A549 (cell line): ENCODE measurements around the gene FUT6. TPM values are rescaled to one million over a fixed set of nuclear protein-coding genes. Genes with fewer than 3 reads are reported as not detected.
A peak's percentile ranks its signal among the peaks of the same experiment; 100 is the strongest.

Experiments
- ATAC-seq, 2 experiments: fragments of 200-7000 bp in 1 of 2; fragments of >200 bp in 1 of 2; cut with Nextera tagmentation in 1 of 2; cut with Tn5 transposase in 1 of 2; 3 replicates each; pipeline versions ENCODE4 v1.8.0 to v1.9.1; 2018 to 2020; ENCODE audit warnings: mild to moderate bottlenecking in 1 of 2, moderate library complexity in 1 of 2
- CTCF ChIA-PET: fragments of 300-600 bp; sonication (Branson Sonifier 250); formaldehyde crosslinking; extraction: SDS; loops from one replicate; lab custom pipeline; 2021; ENCODE audit warnings: antibody characterized with exemption, inconsistent platforms; lab: Yijun Ruan, JAX
- POLR2A ChIA-PET: fragments of 350-600 bp; formaldehyde crosslinking; extraction: SDS; loops from one replicate; lab custom pipeline; 2021; ENCODE audit warnings: antibody characterized with exemption, inconsistent platforms; lab: Yijun Ruan, JAX
- DNase-seq, 2 experiments: peaks; one replicate each; pipeline versions ENCODE4 v3.0.0 to v3.0.0-alpha.2; 2011 to 2016; ENCODE audit warnings: low read depth in 1 of 2, low spot score in 1 of 2
- FAIRE-seq: peaks from 2 replicates; lab custom pipeline; 2011; peaks lifted over from hg19 to GRCh38; lab: Jason Lieb, UNC
- H3K27ac ChIP-seq, 2 experiments: fragments of >200 bp; sonication (Bioruptor Twin); formaldehyde crosslinking; 3 replicates each; pipeline ENCODE4 v1.5.1; 2016 to 2017
- H3K4me1 ChIP-seq: fragments of >200 bp; sonication (Bioruptor Twin); formaldehyde crosslinking; 3 replicates; pipeline ENCODE4 v1.6.1; 2016
- H3K4me2 ChIP-seq: fragments of >200 bp; sonication (Bioruptor Twin); formaldehyde crosslinking; 3 replicates; pipeline ENCODE4 v1.6.1; 2016
- H3K4me3 ChIP-seq: fragments of >200 bp; sonication (Bioruptor Twin); formaldehyde crosslinking; 3 replicates; pipeline ENCODE4 v1.5.1; 2016
- H3K9me3 ChIP-seq: fragments of >200 bp; sonication (Bioruptor Twin); formaldehyde crosslinking; 3 replicates; pipeline ENCODE4 v1.6.1; 2016
- CEBPB ChIP-seq, 2 experiments: fragments of >200 bp in 1 of 2; sonication (Bioruptor Twin) in 1 of 2; formaldehyde crosslinking in 1 of 2; IDR thresholded peaks; 2 replicates each; pipeline ENCODE4 v1.6.1; 2012 to 2016
- CHD4 ChIP-seq: fragments of 200-600 bp; sonication (generic); IDR thresholded peaks from 2 replicates; pipeline ENCODE4 v1.6.1; 2016; ENCODE audit warnings: antibody characterized with exemption, mild to moderate bottlenecking, borderline replicate concordance
- FOSB ChIP-seq: fragments of 250-450 bp; sonication (Bioruptor Pico); IDR thresholded peaks from 2 replicates; pipeline ENCODE4 v1.5.0; 2020; ENCODE audit warnings: mild to moderate bottlenecking, moderate library complexity
- FOSL2 ChIP-seq, 2 experiments: fragments of 450-650 bp in 1 of 2; fragments of >200 bp in 1 of 2; sonication (Bioruptor Twin) in 1 of 2; formaldehyde crosslinking; IDR thresholded peaks; 2 replicates each; pipeline versions ENCODE4 v1.5.0 to v1.6.1; 2016 to 2020; ENCODE audit warnings: mild to moderate bottlenecking in 1 of 2, moderate library complexity in 1 of 2
- FOXS1 ChIP-seq: fragments of 250-450 bp; sonication (Bioruptor Pico); IDR thresholded peaks from 2 replicates; pipeline ENCODE4 v1.5.0; 2020; ENCODE audit warnings: mild to moderate bottlenecking, moderate library complexity
- GATA3 ChIP-seq: IDR thresholded peaks from 2 replicates; pipeline ENCODE4 v1.6.1; 2012; ENCODE audit warnings: borderline replicate concordance
- HOXA7 ChIP-seq: fragments of 250-450 bp; sonication (Bioruptor Pico); IDR thresholded peaks from 2 replicates; pipeline ENCODE4 v1.5.0; 2020; ENCODE audit warnings: mild to moderate bottlenecking, moderate library complexity
- HOXB13 ChIP-seq: fragments of 250-450 bp; sonication (Bioruptor Pico); IDR thresholded peaks from 2 replicates; pipeline ENCODE4 v1.5.0; 2020; ENCODE audit warnings: low read depth, mild to moderate bottlenecking, moderate library complexity
- KDM1A ChIP-seq: fragments of 200-600 bp; sonication (generic); IDR thresholded peaks from 2 replicates; pipeline ENCODE4 v1.6.1; 2016; ENCODE audit warnings: low read depth, mild to moderate bottlenecking
- KDM5A ChIP-seq: fragments of 200-600 bp; sonication (generic); IDR thresholded peaks from 2 replicates; pipeline ENCODE4 v1.6.1; 2016; ENCODE audit warnings: antibody characterized with exemption, mild to moderate bottlenecking
- MYC ChIP-seq: IDR thresholded peaks from 2 replicates; pipeline ENCODE4 v1.6.1; 2012; ENCODE audit warnings: mild to moderate bottlenecking, inconsistent platforms, low read length, improper control_type of control experiment, borderline replicate concordance
- POLR2AphosphoS2 ChIP-seq: conservative IDR thresholded peaks from 2 replicates; pipeline ENCODE4 v1.6.1; 2012; ENCODE audit warnings: low read length, improper control_type of control experiment, inconsistent platforms
- RAD21 ChIP-seq, 2 experiments: fragments of >200 bp in 1 of 2; sonication (Bioruptor Twin) in 1 of 2; formaldehyde crosslinking in 1 of 2; IDR thresholded peaks in 1 of 2; conservative IDR thresholded peaks in 1 of 2; 2 replicates in 1 of 2; 3 replicates in 1 of 2; pipeline ENCODE4 v1.6.1; 2012 to 2018; ENCODE audit warnings: inconsistent platforms in 1 of 2
- SMC3 ChIP-seq: fragments of >200 bp; sonication (Bioruptor Twin); formaldehyde crosslinking; IDR thresholded peaks from 3 replicates; pipeline ENCODE4 v1.6.1; 2018; ENCODE audit warnings: inconsistent platforms
- TFCP2L1 ChIP-seq: fragments of 250-450 bp; sonication (Bioruptor Pico); IDR thresholded peaks from 2 replicates; pipeline ENCODE4 v1.5.0; 2021; ENCODE audit warnings: mild to moderate bottlenecking
- TP53 ChIP-seq: fragments of 250-450 bp; sonication (Bioruptor Pico); IDR thresholded peaks from 2 replicates; pipeline ENCODE4 v1.5.0; 2021; ENCODE audit warnings: mild to moderate bottlenecking, moderate library complexity
- ZC3H11A ChIP-seq: fragments of 450-650 bp; IDR thresholded peaks from 2 replicates; pipeline ENCODE4 v1.6.1; 2014; ENCODE audit warnings: antibody characterized with exemption, mild to moderate bottlenecking
- WGBS: methylation state at CpG from one replicate; pipeline ENCODE4 v1.1.6; 2017; ENCODE audit errors: missing lambda C conversion rate; 5-methylcytosine and 5-hydroxymethylcytosine counted together
- polyA plus RNA-seq, 4 experiments: library from polyadenylated mRNA; depleted of rRNA in 3 of 4; stranded (reverse); fragments of >200 nt; fragmentation: RNase III in 1 of 4; extraction: RNeasy Plus Mini Kit Qiagen cat#74134 plus additional on column Dnase treatment in 1 of 4; gene quantifications; 2 replicates in 3 of 4; 3 replicates in 1 of 4; pipeline ENCODE4 v1.2.3, GENCODE V29; 2011 to 2017
- TF ChIP-seq, protein P1 (sequence below): fragments of >200 bp; sonication (Bioruptor Twin); formaldehyde crosslinking; IDR thresholded peaks from 2 replicates; pipeline ENCODE4 v1.6.1; 2016
- TF ChIP-seq, protein P2 (sequence below): IDR thresholded peaks from 2 replicates; pipeline ENCODE4 v1.6.1; 2012

Gene FUT6
- polyA plus RNA-seq, 2 of the 4 experiments (the other 2 are of a cell fraction): not detected

DNA sequence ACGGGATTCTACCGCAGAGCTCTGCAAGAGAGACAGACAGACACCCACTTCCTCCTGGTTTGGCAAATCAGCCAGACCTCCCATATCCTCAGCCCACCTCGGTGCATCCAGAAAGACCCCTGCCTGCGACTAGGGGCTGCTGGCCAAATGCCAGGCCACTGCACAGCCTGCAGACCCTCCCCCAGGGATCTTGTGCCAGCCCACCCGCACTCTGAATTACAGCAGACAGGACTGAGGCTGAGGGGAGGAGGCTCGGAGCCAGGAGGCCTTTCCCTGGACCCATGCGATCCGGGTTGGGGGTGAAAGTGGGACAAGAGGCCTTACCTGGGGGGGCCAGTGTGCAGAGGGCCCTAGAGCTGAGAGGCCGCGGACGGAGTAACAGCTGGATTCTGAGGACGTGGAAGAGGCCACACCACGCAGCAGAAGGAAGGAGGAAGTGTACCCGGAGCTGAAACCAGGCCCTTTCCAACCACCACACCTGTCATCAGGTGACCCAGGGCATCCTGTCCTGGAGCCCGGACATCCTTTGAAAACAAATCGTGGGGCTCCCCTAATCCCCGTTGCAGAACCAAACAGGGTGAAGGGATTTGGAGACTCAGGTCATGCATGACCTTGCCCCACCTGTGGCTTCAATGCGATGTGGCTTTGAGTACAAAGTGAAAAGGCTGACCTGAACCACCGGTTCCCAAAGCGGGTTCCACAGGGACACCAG, 993 bp downstream of the FUT6 start:
- Histone ChIP-seq H3K27ac (peak overlapping the region; percentile 15 to 49; a peak in 3 of 6 replicates), H3K4me1 (peaks cover 18% of the 10 kb centered on the region), H3K9me3 (no peaks in the 10 kb centered on the region), H3K4me3 (no peak overlapping the region), H3K4me2 (peak overlapping the region; percentile 61; the same call in 2 of the 3 replicates)
- DNase-seq (no peak), FAIRE-seq (no peak), ATAC-seq (0 out of 6 replicates have a peak, but pooled peaks of 1 of the 2 experiments have one; percentile 28)
- no peak for TF ChIP-seq CEBPB (IDR thresholded peaks at IDR 0.05)
- no peak for TF ChIP-seq FOXS1 (CRISPR knock-in tag)
- TF ChIP-seq RAD21 (conservative IDR thresholded peaks at IDR 0.05 in 1 of 2, IDR thresholded peaks at IDR 0.05 in 1 of 2): no peak
- no peak for TF ChIP-seq POLR2AphosphoS2
- no peak for TF ChIP-seq FOSB (CRISPR knock-in tag)
- TF ChIP-seq, protein P1, sequence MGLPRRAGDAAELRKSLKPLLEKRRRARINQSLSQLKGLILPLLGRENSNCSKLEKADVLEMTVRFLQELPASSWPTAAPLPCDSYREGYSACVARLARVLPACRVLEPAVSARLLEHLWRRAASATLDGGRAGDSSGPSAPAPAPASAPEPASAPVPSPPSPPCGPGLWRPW: no peak
- no peak for TF ChIP-seq HOXA7 (CRISPR knock-in tag)
- no peak for TF ChIP-seq TP53 (CRISPR knock-in tag)
- TF ChIP-seq, protein P2, sequence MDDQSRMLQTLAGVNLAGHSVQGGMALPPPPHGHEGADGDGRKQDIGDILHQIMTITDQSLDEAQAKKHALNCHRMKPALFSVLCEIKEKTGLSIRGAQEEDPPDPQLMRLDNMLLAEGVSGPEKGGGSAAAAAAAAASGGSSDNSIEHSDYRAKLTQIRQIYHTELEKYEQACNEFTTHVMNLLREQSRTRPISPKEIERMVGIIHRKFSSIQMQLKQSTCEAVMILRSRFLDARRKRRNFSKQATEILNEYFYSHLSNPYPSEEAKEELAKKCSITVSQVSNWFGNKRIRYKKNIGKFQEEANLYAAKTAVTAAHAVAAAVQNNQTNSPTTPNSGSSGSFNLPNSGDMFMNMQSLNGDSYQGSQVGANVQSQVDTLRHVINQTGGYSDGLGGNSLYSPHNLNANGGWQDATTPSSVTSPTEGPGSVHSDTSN: no peak
- TF ChIP-seq TFCP2L1: no peak
- no peak for TF ChIP-seq SMC3
- no peak for TF ChIP-seq FOSL2 (IDR thresholded peaks at IDR 0.05)
- TF ChIP-seq FOSL2 (CRISPR knock-in tag; IDR thresholded peaks at IDR 0.05): no peak
- WGBS: 84% methylated on average over 17 of the region's 20 CpGs
- ChIA-PET CTCF (interaction anchor here (0.9 to 1.4 kb wide), 2 partner anchors 35 to 54 kb away, joined by 3 to 5 read pairs; no protein-coding TSS in a partner anchor), POLR2A (interaction anchor here (0.5 to 2.9 kb wide), 2 partner anchors 9 to 10 kb away, joined by 4 to 8 read pairs; no protein-coding TSS in a partner anchor)

- FAIRE-seq (no peak), DNase-seq (no peak), ATAC-seq (peak in 1 of 2 experiments; percentile 30; a peak in 1 of 6 replicates)
- peaks cover 18% of the 10 kb centered on the region for H3K4me1 ChIP-seq
- peak overlapping the region; percentile 61; the same call in 2 of the 3 replicates for H3K4me2 ChIP-seq
- POLR2A ChIA-PET: interaction anchor here (2.9 kb wide), 1 partner anchor 10 kb away, joined by 8 read pairs; no protein-coding TSS in a partner anchor
- H3K4me3 ChIP-seq: no peak overlapping the region
- no peaks in the 10 kb centered on the region for H3K9me3 ChIP-seq
- CTCF ChIA-PET: interaction anchor here (0.9 to 1.4 kb wide), 2 partner anchors 34 to 55 kb away, joined by 3 to 5 read pairs; no protein-coding TSS in a partner anchor
- no peak for TF ChIP-seq MYC
- TF ChIP-seq HOXB13 (CRISPR knock-in tag): no peak
- TF ChIP-seq, protein P1: no peak
- TF ChIP-seq ZC3H11A: no peak
- TF ChIP-seq CHD4: no peak
- TF ChIP-seq FOXS1 (CRISPR knock-in tag): no peak
- no peak for TF ChIP-seq KDM1A
- no peak for TF ChIP-seq GATA3
- no peak for TF ChIP-seq KDM5A
- peak overlapping the region; percentile 15 to 49; a peak in 3 of 6 replicates for H3K27ac ChIP-seq
- 30% methylated on average over 15 of the region's 15 CpGs for WGBS
Measured at GRCh38 chr19:5837761-5838352, 1.6 kb downstream of the FUT6 start.
